GM12891 (cell line): ENCODE measurements around the gene NEGR1.

Source experiments
- DNase-seq: peaks from one replicate; pipeline ENCODE4 v3.0.0; 2011; ENCODE audit warnings: low spot score; ENCODE audit not compliant: insufficient read length
- FAIRE-seq: peaks from 2 replicates; lab custom pipeline; 2011; peaks lifted over from hg19 to GRCh38; lab: Jason Lieb, UNC
- PAX5 ChIP-seq: IDR thresholded peaks from 2 replicates; pipeline ENCODE4 v1.6.1; 2011; ENCODE audit warnings: low read length, moderate library complexity, mild to moderate bottlenecking; ENCODE audit not compliant: insufficient read depth, severe bottlenecking
- POLR2A ChIP-seq: IDR thresholded peaks from 2 replicates; pipeline ENCODE4 v1.6.1; 2011; ENCODE audit warnings: low read depth, low read length, control low read depth
- POLR2AphosphoS5 ChIP-seq: IDR thresholded peaks from 2 replicates; pipeline ENCODE4 v1.6.1; 2011; ENCODE audit warnings: low read depth, low read length, control low read depth
- POU2F2 ChIP-seq: IDR thresholded peaks from 2 replicates; pipeline ENCODE4 v1.6.1; 2011; ENCODE audit warnings: low read depth, mild to moderate bottlenecking, control low read depth, low read length, moderate library complexity
- SPI1 ChIP-seq: IDR thresholded peaks from 2 replicates; pipeline ENCODE4 v1.6.1; 2011; ENCODE audit warnings: low read depth, low read length, control low read depth
- TAF1 ChIP-seq: IDR thresholded peaks from 2 replicates; pipeline ENCODE4 v1.6.1; 2011; ENCODE audit warnings: low read depth, low read length, control low read depth

Gene NEGR1

DNA sequence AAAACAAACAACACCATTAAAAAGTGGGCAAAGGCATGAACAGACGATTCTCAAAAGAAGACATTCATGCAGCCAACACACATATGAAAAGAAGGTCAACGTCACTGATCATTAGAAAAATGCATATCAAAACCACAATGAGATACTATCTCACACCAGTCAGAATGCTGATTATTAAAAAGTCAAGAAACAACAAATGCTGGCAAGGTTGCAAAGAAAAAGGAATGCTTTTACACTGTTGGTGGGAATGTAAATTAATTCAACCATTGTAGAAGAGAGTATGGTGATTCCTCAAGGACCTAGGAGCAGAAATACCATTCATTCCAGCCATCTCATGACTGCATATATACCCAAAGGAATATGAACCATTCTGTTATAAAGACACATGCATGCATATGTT lies 419.6 kb downstream of the NEGR1 start:
- no peak for DNase-seq
- no peak for TF ChIP-seq SPI1
- TF ChIP-seq POLR2AphosphoS5, result no peak
- TF ChIP-seq TAF1, result no peak
- TF ChIP-seq POU2F2, result no peak
- TF ChIP-seq POLR2A, result no peak
- no peak for TF ChIP-seq PAX5
- FAIRE-seq, result no peak

DNA sequence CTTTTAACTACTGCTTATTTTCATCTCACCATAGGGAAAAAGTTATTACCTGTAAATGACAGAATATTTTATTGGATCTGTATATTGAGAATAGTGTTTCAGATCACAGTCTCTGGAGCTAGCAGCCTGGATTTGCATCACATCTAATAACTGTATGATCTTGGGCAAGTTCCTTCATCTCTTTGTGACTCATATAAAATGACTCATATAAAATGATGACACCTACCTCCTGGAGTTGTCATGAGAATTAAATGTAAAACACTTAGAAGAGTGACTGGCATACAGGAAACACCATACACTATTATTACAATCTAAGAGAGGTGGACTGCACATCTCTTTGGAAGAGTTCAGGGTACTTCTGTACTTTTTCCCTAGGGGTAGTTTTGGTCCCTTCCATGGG lies 421.3 kb downstream of the NEGR1 start:
- DNase-seq, result no peak
- no peak for TF ChIP-seq POU2F2
- TF ChIP-seq PAX5, result no peak
- no peak for TF ChIP-seq POLR2A
- TF ChIP-seq POLR2AphosphoS5, result no peak
- no peak for TF ChIP-seq SPI1
- no peak for TF ChIP-seq TAF1
- FAIRE-seq, result no peak

DNA sequence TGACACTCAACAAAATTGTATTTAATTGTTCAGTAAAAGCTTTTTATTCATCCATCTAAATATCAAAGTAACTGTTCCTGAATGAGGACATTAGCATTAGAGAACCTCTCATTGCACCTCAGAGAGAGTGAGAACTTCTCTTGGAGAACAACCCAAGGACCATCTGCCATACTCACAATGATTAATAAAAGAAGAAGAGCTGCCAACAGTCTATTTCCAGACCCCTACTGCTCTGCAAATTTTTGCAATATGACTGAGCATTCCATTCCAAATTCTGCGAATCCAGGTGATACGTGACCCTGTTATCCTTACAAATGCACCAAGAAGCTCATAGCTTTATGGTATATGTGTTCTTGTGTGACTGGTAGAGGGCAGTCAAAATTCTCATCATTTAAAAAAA lies 422.5 kb downstream of the NEGR1 start:
- TF ChIP-seq POLR2AphosphoS5 (no peak), SPI1 (no peak), TAF1 (no peak), PAX5 (no peak), POU2F2 (no peak), POLR2A (no peak)
- DNase-seq (no peak), FAIRE-seq (no peak)

DNA sequence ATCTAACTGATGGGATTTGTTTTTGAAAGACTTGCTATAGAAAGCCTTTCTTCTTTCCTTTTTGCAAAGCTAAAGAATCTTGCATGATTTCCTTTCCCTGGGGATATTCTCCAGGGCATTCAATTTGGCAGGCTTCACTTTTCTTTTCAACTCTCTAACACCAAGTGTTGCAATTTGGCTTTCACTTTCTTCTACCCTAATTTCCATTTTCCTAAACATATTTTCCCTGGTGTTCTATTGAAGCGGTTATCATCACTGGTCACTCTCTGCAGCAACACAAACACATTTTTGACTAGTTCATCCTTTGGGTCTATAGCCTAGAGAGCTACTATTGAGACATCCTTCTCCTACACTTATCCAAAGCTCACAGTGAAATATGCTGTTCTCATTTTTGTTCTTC lies 424.5 kb downstream of the NEGR1 start:
- TF ChIP-seq TAF1 (no peak), POLR2A (no peak), PAX5 (no peak), POU2F2 (no peak), SPI1 (no peak), POLR2AphosphoS5 (no peak)
- DNase-seq (no peak), FAIRE-seq (no peak)

DNA sequence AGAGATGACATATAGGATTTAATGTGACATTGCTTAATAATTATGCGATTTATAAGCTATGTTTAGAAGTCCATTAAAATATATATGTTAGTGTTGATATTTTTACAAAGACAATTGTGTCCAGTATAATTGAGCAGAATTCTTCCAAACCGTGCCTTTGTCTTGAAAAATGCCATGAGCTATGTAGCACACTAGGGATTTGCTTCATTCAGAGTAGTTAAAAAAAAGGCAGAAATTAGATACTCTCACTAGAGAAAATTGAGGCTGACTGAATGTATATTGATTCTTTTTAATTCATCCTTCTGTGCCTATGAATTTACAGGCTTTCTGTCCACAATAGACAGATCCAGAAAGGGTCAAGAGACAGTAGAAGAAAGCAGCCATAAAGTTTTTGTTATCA lies 429.0 kb downstream of the NEGR1 start:
- no peak for TF ChIP-seq POLR2AphosphoS5
- no peak for TF ChIP-seq SPI1
- no peak for TF ChIP-seq POU2F2
- TF ChIP-seq TAF1, result no peak
- no peak for TF ChIP-seq PAX5
- TF ChIP-seq POLR2A, result no peak
- DNase-seq, result no peak
- no peak for FAIRE-seq

DNA sequence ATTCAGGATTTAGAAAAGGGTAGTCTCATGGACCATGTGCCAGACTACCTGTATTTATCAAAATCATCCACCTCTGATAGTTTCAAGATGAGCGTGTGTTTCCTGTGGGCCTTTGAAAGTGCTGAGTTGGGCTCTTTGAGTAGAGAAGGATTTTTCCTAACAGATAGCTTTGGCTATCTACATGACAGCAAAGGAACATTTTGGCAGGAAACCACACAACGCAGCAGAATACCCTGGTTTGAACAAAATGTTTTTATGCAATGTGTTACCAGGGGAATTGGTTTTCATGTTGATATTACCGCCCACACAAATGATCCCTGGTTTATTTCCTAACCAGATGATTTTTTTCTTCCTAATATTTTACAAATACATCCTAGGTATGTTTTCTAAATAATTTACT lies 431.4 kb downstream of the NEGR1 start:
- FAIRE-seq (no peak), DNase-seq (no peak)
- TF ChIP-seq POLR2AphosphoS5, result no peak
- no peak for TF ChIP-seq PAX5
- no peak for TF ChIP-seq POU2F2
- no peak for TF ChIP-seq SPI1
- no peak for TF ChIP-seq TAF1
- no peak for TF ChIP-seq POLR2A

DNA sequence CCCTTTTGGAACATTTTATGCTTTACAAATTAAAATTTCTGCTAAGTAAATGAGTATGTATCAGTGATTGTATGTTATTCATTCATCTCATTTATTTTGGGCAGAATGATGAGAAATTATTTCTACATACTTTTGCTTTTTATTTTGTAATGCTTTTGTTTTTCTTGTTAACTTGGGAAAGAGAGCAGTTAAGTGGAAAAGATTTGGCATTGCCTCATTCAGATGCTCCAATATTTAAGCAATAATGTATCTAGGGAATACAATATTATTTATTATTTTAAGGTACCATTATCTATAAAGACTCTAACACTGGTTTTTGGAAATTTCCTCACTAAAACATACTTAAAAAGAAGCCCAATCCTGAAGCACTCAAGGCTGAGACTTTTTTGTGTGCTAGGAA lies 431.8 kb downstream of the NEGR1 start:
- TF ChIP-seq PAX5 (no peak), TAF1 (no peak), POU2F2 (no peak)
- DNase-seq (no peak), FAIRE-seq (no peak)

DNA sequence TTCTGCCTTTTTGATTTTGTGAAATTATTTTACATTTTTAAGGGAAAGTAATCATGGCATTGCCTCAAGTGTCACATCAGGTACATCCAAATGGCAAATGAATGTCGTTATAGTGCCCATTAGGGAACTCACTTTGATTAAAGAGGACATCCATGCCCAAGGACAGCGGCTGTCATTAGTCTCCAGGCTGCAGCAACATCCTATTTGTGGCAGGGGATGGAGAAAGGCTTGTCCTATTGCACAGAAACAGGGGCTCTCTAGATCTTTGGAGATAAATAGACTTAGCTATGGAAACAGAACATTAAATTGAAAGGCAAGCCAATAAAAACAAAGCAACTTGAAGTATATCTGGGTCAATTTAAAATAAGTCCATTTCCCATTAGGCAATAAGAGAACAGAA lies 439.3 kb downstream of the NEGR1 start:
- no peak for FAIRE-seq
- TF ChIP-seq POU2F2, result no peak
- TF ChIP-seq PAX5, result no peak
- no peak for TF ChIP-seq TAF1
- no peak for TF ChIP-seq SPI1
- TF ChIP-seq POLR2A, result no peak
- no peak for TF ChIP-seq POLR2AphosphoS5
- no peak for DNase-seq

DNA sequence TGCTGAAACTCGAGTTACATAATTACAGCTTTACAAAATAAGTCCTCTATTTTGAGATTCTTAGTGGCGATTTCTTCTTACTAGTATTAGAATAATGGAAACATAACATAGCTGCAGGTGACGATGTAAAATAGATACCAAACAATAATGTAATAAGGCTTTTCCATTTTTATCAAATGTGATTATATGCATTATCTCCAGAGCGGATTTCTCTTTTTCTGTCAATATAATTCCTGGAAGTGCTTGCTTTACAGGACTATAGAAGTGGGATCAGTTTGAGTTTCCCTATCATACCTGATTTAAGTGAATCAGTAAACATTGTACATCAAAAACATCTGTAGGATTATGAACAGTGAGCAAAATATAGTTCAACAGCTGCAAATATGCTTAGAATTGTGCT lies 442.5 kb downstream of the NEGR1 start:
- FAIRE-seq (no peak), DNase-seq (no peak)
- TF ChIP-seq PAX5, result no peak
- no peak for TF ChIP-seq POLR2AphosphoS5

DNA sequence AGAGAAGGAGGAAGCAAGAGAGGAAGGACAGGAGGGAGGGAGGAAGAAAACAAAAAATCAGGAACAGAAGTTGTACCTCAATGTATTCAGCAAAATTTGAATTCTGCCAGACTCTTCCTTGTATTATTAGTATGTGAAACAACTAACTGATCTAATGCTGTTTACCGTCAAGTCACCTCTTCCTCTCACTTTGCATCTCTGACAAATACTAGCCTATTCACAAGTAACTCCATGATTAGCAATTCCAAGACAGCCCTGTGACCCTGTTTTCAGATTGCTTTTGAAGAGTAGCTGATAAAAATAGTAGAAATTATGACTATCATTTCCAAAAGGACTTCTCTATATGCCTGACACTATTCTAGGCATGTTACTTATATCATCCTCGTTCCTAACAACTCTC lies 445.4 kb downstream of the NEGR1 start:
- TF ChIP-seq POLR2AphosphoS5 (no peak), SPI1 (no peak), POLR2A (no peak)
- DNase-seq, result no peak
- no peak for FAIRE-seq
